ENCODE data around the gene RBM28.

RBM28 gene

DNA sequence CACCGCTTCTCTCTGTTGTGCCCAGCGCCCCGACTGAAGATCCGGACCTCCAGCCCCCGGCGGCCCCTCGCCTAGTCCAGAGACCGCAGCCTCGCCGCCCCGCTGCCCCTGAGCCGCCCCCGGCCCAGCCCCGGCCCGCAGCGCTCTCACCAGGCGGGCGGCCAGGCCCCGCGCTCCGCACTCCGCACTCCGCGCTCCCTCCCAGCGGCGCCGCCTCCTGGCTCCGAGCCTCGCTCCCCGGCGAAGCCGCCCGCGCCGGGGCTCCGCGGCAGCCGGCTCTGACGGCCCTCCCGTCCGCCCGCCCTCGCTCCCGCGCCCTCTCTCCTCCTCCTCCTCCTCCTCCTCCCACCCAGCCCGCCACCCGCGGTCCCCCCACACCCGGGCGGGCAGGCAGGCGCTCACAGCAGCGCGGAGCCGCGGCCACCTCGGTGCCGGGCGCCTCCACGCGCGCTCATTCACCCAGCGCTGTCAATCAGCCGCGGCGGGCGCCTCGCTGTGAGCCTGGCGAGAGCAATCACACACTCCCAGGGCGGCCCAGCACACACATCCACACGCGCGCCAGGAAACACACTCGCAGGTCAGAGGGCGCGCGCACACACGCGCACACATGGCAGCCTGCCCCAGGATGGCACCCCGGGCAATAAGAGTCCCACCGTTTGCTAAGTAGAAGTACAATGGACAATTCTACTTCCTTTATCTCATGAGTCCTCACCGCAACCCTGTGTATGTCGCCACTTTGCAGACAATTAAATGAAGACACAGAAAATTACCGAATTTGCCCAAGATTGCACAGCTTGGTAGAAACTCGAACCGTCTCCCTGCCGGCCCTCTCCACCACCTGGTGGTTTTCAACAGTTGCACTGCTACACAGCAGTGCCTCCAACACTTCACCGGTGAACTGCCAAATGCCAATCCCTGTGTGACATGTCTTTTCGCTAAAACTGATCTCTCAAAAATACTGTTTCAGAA, 18.0 kb upstream of the RBM28 start, which contains the start of gene PRRT4:
PRRT4 (minus strand) TSS at position 280 of the 969 bp plus-strand sequence.
- TF ChIP-seq NFIC (IDR thresholded peaks at IDR 0.05) (peak; percentile 31; the same call in 1 of the 2 replicates), TEAD4 (IDR thresholded peaks at IDR 0.05) (no peak), REST (IDR thresholded peaks at IDR 0.05; ENCODE audit: low read depth) (no peak), MAX (IDR thresholded peaks at IDR 0.05) (0 out of 2 replicates have a peak, but pooled peaks have one; percentile 38)

GRCh38 chr7:128360359-128360678, 16.6 kb upstream of the RBM28 start:
- TF ChIP-seq CREB1 (IDR thresholded peaks at IDR 0.05; ENCODE audit: low read depth) (no peak), CEBPB (IDR thresholded peaks at IDR 0.05) (no peak), FOXM1 (IDR thresholded peaks at IDR 0.05; ENCODE audit: borderline replicate concordance, low read depth) (no peak), ZBTB7A (IDR thresholded peaks at IDR 0.05; ENCODE audit: low read depth) (no peak), RAD21 (IDR thresholded peaks at IDR 0.05; ENCODE audit: low read depth) (no peak), NFIC (IDR thresholded peaks at IDR 0.05) (no peak), TAF1 (IDR thresholded peaks at IDR 0.05; ENCODE audit: low read depth) (no peak), EGR1 (IDR thresholded peaks at IDR 0.05) (no peak), TEAD4 (IDR thresholded peaks at IDR 0.05) (no peak), MAX (IDR thresholded peaks at IDR 0.05) (no peak), EP300 (IDR thresholded peaks at IDR 0.05; ENCODE audit: borderline replicate concordance) (no peak), YY1 (IDR thresholded peaks at IDR 0.05; ENCODE audit: low read depth) (no peak), REST (IDR thresholded peaks at IDR 0.05; ENCODE audit: low read depth) (no peak), TCF12 (IDR thresholded peaks at IDR 0.05; ENCODE audit: low read depth) (no peak)
- TF ChIP-seq, protein P1, sequence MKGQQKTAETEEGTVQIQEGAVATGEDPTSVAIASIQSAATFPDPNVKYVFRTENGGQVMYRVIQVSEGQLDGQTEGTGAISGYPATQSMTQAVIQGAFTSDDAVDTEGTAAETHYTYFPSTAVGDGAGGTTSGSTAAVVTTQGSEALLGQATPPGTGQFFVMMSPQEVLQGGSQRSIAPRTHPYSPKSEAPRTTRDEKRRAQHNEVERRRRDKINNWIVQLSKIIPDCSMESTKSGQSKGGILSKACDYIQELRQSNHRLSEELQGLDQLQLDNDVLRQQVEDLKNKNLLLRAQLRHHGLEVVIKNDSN (IDR thresholded peaks at IDR 0.05): no peak

GRCh38 chr7:128359939-128360338, 16.2 kb upstream of the RBM28 start:
- TF ChIP-seq MAX (IDR thresholded peaks at IDR 0.05) (no peak), EP300 (IDR thresholded peaks at IDR 0.05; ENCODE audit: borderline replicate concordance) (no peak), ZBTB7A (IDR thresholded peaks at IDR 0.05; ENCODE audit: low read depth) (no peak), TCF12 (IDR thresholded peaks at IDR 0.05; ENCODE audit: low read depth) (no peak), FOXM1 (IDR thresholded peaks at IDR 0.05; ENCODE audit: borderline replicate concordance, low read depth) (no peak), NFIC (IDR thresholded peaks at IDR 0.05) (no peak), EGR1 (IDR thresholded peaks at IDR 0.05) (no peak)
- TF ChIP-seq, protein P1 (IDR thresholded peaks at IDR 0.05): no peak

DNA sequence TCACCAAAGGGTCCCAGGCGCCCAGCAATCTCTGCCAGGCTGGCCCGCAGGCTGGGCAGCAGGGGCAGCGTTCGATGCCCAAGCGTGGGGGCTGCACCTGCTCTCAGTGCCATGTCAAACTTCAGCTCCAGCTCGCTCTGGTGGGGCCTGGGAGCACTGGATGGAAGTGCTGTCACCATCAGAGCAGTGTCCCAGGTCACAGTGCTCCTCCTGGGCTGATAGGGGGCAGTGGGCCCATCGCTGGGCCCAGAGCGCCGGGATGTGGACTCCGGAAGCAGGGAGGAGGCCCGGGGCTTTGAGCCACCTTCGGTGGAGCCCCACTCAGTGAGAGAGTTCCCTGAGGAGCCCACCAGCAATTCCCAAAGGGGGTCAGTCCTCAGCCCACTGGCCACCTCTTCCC, 15.6 kb upstream of the RBM28 start:
- TF ChIP-seq TEAD4 (IDR thresholded peaks at IDR 0.05) (no peak), EGR1 (IDR thresholded peaks at IDR 0.05) (no peak), NFIC (IDR thresholded peaks at IDR 0.05) (no peak), FOXM1 (IDR thresholded peaks at IDR 0.05; ENCODE audit: borderline replicate concordance, low read depth) (no peak), TCF12 (IDR thresholded peaks at IDR 0.05; ENCODE audit: low read depth) (no peak), CREB1 (IDR thresholded peaks at IDR 0.05; ENCODE audit: low read depth) (no peak), TAF1 (IDR thresholded peaks at IDR 0.05; ENCODE audit: low read depth) (no peak), RAD21 (IDR thresholded peaks at IDR 0.05; ENCODE audit: low read depth) (no peak), CEBPB (IDR thresholded peaks at IDR 0.05) (no peak), MAX (IDR thresholded peaks at IDR 0.05) (no peak)
- TF ChIP-seq, protein P1 (IDR thresholded peaks at IDR 0.05): no peak

DNA sequence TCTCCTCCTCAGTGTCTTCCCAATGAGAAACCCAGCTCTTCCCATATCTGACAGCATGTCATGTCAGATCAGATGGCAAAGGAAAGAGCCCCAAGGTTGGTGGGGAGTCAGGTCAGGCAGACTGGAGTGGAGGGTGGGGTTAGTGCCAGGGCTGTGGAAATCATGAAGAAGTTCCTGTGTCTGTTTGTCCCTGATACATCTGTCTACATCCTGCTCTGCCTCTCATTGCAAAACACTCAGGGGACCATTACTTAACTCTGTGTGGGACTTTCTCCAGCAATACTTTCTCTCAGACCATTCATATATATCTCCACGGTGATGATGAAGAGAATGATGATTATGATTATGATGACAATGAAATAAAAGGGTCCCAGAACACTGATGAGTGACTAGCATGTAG, 14.5 kb upstream of the RBM28 start:
- no peak for TF ChIP-seq YY1 (IDR thresholded peaks at IDR 0.05; ENCODE audit: low read depth)
- TF ChIP-seq FOXM1 (IDR thresholded peaks at IDR 0.05; ENCODE audit: borderline replicate concordance, low read depth): no peak
